Duodenal mucosa (tissue), 2 donors: ENCODE measurements around the gene LST1.
A peak's percentile ranks its signal among the peaks of the same experiment; 100 is the strongest.

Experiments used
- H3K27ac ChIP-seq: one replicate; pipeline ENCODE4 v1.7.0; 2013; ENCODE audit warnings: low read depth, low read length
- H3K27me3 ChIP-seq, 2 donors: one replicate each; pipeline ENCODE4 v1.7.0; 2013; ENCODE audit warnings: low read length in 2 of 2, control low read depth in 1 of 2; ENCODE audit not compliant: insufficient read depth in 2 of 2, control insufficient read depth in 1 of 2
- H3K36me3 ChIP-seq, 2 donors: one replicate each; pipeline ENCODE4 v1.7.0; 2013; ENCODE audit warnings: low read length in 2 of 2, control low read depth in 1 of 2; ENCODE audit not compliant: insufficient read depth in 2 of 2, control insufficient read depth in 1 of 2
- H3K4me1 ChIP-seq, 2 donors: one replicate each; pipeline ENCODE4 v1.7.0; 2013; ENCODE audit warnings: low read length in 2 of 2, control low read depth in 1 of 2; ENCODE audit not compliant: insufficient read depth in 2 of 2, control insufficient read depth in 1 of 2
- H3K4me3 ChIP-seq, 2 donors: one replicate each; pipeline ENCODE4 v1.7.0; 2013; ENCODE audit warnings: low read length in 2 of 2, low read depth in 1 of 2
- H3K9ac ChIP-seq, 2 donors: one replicate each; pipeline ENCODE4 v1.7.0; 2013; ENCODE audit warnings: low read length in 2 of 2, low read depth in 1 of 2
- H3K9me3 ChIP-seq, 2 donors: one replicate each; pipeline ENCODE4 v1.7.0; 2013; ENCODE audit warnings: low read length in 2 of 2, control low read depth in 1 of 2; ENCODE audit not compliant: control insufficient read depth in 1 of 2

The LST1 gene

GRCh38 chr6:31597006-31597405 lies 10.9 kb downstream of the LST1 start:
- H3K4me3 ChIP-seq = no peak overlapping the region
- H3K9me3 ChIP-seq = no peaks in the 10 kb centered on the region
- H3K4me1 ChIP-seq = peaks cover 0 to 7% of the 10 kb centered on the region in 2 donors
- H3K36me3 ChIP-seq = no peaks in the 10 kb centered on the region
- H3K9ac ChIP-seq = no peak overlapping the region
- no peak overlapping the region for H3K27ac ChIP-seq
- H3K27me3 ChIP-seq = no peaks in the 10 kb centered on the region

- Histone ChIP-seq H3K9ac (no peak overlapping the region), H3K4me1 (no peaks in the 10 kb centered on the region), H3K27me3 (no peaks in the 10 kb centered on the region), H3K4me3 (no peak overlapping the region), H3K36me3 (no peaks in the 10 kb centered on the region), H3K9me3 (no peaks in the 10 kb centered on the region), H3K27ac (no peak overlapping the region)
These were observed 21.2 kb downstream of the LST1 start for GRCh38 chr6:31607317-31607716.

- Histone ChIP-seq H3K9ac (no peak overlapping the region), H3K36me3 (no peaks in the 10 kb centered on the region), H3K4me3 (no peak overlapping the region), H3K27ac (no peak overlapping the region), H3K4me1 (peaks cover 8 to 10% of the 10 kb centered on the region in 2 donors), H3K9me3 (no peaks in the 10 kb centered on the region), H3K27me3 (no peaks in the 10 kb centered on the region)
These were observed 23.7 kb downstream of the LST1 start for GRCh38 chr6:31609519-31610406.

- Histone ChIP-seq H3K9me3 (no peaks in the 10 kb centered on the region), H3K27ac (no peak overlapping the region), H3K36me3 (no peaks in the 10 kb centered on the region), H3K4me1 (peaks cover 13 to 14% of the 10 kb centered on the region in 2 donors), H3K27me3 (no peaks in the 10 kb centered on the region), H3K9ac (no peak overlapping the region), H3K4me3 (no peak overlapping the region)
These were observed 24.9 kb downstream of the LST1 start for GRCh38 chr6:31610968-31611367.

- H3K36me3 ChIP-seq = no peaks in the 10 kb centered on the region
- peak overlapping the region in 1 of 2 donors; percentile 29 for H3K4me3 ChIP-seq
- peaks cover 13 to 14% of the 10 kb centered on the region in 2 donors for H3K4me1 ChIP-seq
- H3K9me3 ChIP-seq = no peaks in the 10 kb centered on the region
- no peak overlapping the region for H3K27ac ChIP-seq
- no peaks in the 10 kb centered on the region for H3K27me3 ChIP-seq
- H3K9ac ChIP-seq = no peak overlapping the region
These were observed 28.1 kb downstream of the LST1 start for GRCh38 chr6:31614075-31614619.

GRCh38 chr6:31614684-31615578 lies 28.9 kb downstream of the LST1 start, which contains the start of gene AIF1:
AIF1 (plus strand) TSS chr6:31615234; CDS start chr6:31615330, 96 bp downstream.
- Histone ChIP-seq H3K36me3 (no peaks in the 10 kb centered on the region), H3K9me3 (no peaks in the 10 kb centered on the region), H3K4me3 (peak within 1 kb of the TSS; percentile 29 to 32), H3K4me1 (peaks cover 13 to 14% of the 10 kb centered on the region in 2 donors), H3K27me3 (no peaks in the 10 kb centered on the region), H3K27ac (no peak within 1 kb of the TSS), H3K9ac (peak within 1 kb of the TSS; percentile 5 to 43)

- Histone ChIP-seq H3K27me3 (no peaks in the 10 kb centered on the region), H3K9ac (peak overlapping the region in 1 of 2 donors; percentile 43), H3K9me3 (no peaks in the 10 kb centered on the region), H3K27ac (no peak overlapping the region), H3K36me3 (no peaks in the 10 kb centered on the region), H3K4me3 (peak overlapping the region; percentile 28 to 32), H3K4me1 (peaks cover 13 to 14% of the 10 kb centered on the region in 2 donors)
These were observed 29.7 kb downstream of the LST1 start for GRCh38 chr6:31615748-31616147.

- Histone ChIP-seq H3K27ac (no peak overlapping the region), H3K9ac (no peak overlapping the region), H3K27me3 (no peaks in the 10 kb centered on the region), H3K4me3 (no peak overlapping the region), H3K9me3 (no peaks in the 10 kb centered on the region), H3K36me3 (no peaks in the 10 kb centered on the region), H3K4me1 (peaks cover 20 to 22% of the 10 kb centered on the region in 2 donors)
These were observed 30.9 kb downstream of the LST1 start for GRCh38 chr6:31617010-31617409.

- H3K36me3 ChIP-seq = peaks cover 15 to 26% of the 10 kb centered on the region in 2 donors
- H3K4me1 ChIP-seq = peaks cover 20 to 21% of the 10 kb centered on the region in 2 donors
- no peaks in the 10 kb centered on the region for H3K27me3 ChIP-seq
- no peaks in the 10 kb centered on the region for H3K9me3 ChIP-seq
- H3K9ac ChIP-seq = peak overlapping the region; percentile 77 to 91
- H3K4me3 ChIP-seq = peak overlapping the region; percentile 81 to 83
- H3K27ac ChIP-seq = peak overlapping the region; percentile 99
These were observed 33.9 kb downstream of the LST1 start for GRCh38 chr6:31619805-31620585.
